HepG2 (cell line): ENCODE measurements around the gene APOC4. TPM values are rescaled to one million over a fixed set of nuclear protein-coding genes. Genes with fewer than 3 reads are reported as not detected.

Source experiments
- ELF1 ChIP-seq: sonication (generic); formaldehyde crosslinking; IDR thresholded peaks from 2 replicates; pipeline ENCODE4 v1.4.0; 2020; ENCODE audit warnings: missing genetic modification reagents
- SAP130 ChIP-seq: IDR thresholded peaks from 2 replicates; pipeline ENCODE4 v1.6.1; 2016; ENCODE audit warnings: low read depth
- SSRP1 ChIP-seq: IDR thresholded peaks from 2 replicates; pipeline ENCODE4 v1.6.1; 2016; ENCODE audit warnings: control low read depth
- polyA plus RNA-seq, 8 experiments: library from polyadenylated mRNA; depleted of rRNA in 3 of 8; stranded (reverse) in 7 of 8; unstranded in 1 of 8; fragments of >200 nt; fragmentation: Illumina TruSeq in 4 of 8; extraction: Trizol in 4 of 8; gene quantifications; 2 replicates each; pipeline versions ENCODE4 v1.2.1 to v1.2.3, GENCODE V29; 2011 to 2016; ENCODE audit warnings: low read depth in 4 of 8, missing spikeins in 1 of 8, mixed read lengths in 1 of 8; ENCODE audit not compliant: insufficient read depth in 1 of 8
- total RNA-seq, 5 experiments: library from RNA; depleted of rRNA; stranded (reverse); fragments of >200 nt; fragmentation: Illumina TruSeq; extraction: Trizol; gene quantifications; 2 replicates each; pipeline ENCODE4 v1.2.3, GENCODE V29; 2016; ENCODE audit warnings: low read depth in 1 of 5
- TF ChIP-seq, protein P1 (sequence below): sonication (generic); formaldehyde crosslinking; IDR thresholded peaks from 2 replicates; pipeline ENCODE4 v1.4.0; 2020; ENCODE audit warnings: mild to moderate bottlenecking, missing genetic modification reagents
- TF ChIP-seq, protein P2 (sequence below): IDR thresholded peaks from 2 replicates; pipeline ENCODE4 v1.6.1; 2012; ENCODE audit warnings: low read length, improper control_type of control experiment
- TF ChIP-seq, protein P3 (sequence below): sonication (generic); formaldehyde crosslinking; IDR thresholded peaks from 2 replicates; pipeline ENCODE4 v1.4.0; 2020; ENCODE audit warnings: missing genetic modification reagents
- TF ChIP-seq, protein P4 (sequence below): sonication (generic); formaldehyde crosslinking; IDR thresholded peaks from 2 replicates; pipeline ENCODE4 v1.5.0; 2020; ENCODE audit warnings: missing genetic modification reagents
- TF ChIP-seq, protein P5 (sequence below): sonication (generic); formaldehyde crosslinking; IDR thresholded peaks from 2 replicates; pipeline ENCODE4 v1.4.0; 2020; ENCODE audit warnings: missing genetic modification reagents

The APOC4 gene
- total and polyA plus RNA-seq, 2 of the 13 experiments (the other 11 are each of a cell fraction or from before 2014, with no cell fraction given), result 0.46 TPM; not detected in 1

DNA sequence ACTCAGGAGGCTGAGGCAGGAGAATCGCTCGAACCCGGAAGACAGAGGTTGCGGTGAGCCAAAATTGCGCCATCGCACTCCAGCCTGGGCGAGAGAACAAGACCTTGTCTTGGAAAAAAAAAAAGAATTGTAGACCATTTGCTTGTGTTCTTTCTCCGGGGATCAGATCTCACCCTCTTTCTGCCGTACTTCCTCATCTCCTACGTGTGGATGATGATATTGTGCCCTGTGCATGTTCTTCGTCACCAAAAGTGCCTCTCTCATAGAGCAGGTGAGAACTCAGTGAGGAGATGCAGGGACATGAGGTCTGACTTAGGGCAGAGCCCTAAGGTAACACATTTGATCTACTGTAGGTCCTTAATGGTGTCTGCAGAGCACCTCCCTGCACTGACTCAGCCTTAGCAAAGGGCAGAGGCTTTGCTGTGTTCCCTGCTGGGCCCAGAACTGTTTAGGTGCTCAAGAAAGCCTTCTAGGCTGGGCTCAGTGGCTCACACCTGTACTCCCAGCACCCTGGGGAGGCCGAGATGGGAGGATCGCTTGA is 5.1 kb downstream of the APOC4 start (continued):
- TF ChIP-seq, protein P1, sequence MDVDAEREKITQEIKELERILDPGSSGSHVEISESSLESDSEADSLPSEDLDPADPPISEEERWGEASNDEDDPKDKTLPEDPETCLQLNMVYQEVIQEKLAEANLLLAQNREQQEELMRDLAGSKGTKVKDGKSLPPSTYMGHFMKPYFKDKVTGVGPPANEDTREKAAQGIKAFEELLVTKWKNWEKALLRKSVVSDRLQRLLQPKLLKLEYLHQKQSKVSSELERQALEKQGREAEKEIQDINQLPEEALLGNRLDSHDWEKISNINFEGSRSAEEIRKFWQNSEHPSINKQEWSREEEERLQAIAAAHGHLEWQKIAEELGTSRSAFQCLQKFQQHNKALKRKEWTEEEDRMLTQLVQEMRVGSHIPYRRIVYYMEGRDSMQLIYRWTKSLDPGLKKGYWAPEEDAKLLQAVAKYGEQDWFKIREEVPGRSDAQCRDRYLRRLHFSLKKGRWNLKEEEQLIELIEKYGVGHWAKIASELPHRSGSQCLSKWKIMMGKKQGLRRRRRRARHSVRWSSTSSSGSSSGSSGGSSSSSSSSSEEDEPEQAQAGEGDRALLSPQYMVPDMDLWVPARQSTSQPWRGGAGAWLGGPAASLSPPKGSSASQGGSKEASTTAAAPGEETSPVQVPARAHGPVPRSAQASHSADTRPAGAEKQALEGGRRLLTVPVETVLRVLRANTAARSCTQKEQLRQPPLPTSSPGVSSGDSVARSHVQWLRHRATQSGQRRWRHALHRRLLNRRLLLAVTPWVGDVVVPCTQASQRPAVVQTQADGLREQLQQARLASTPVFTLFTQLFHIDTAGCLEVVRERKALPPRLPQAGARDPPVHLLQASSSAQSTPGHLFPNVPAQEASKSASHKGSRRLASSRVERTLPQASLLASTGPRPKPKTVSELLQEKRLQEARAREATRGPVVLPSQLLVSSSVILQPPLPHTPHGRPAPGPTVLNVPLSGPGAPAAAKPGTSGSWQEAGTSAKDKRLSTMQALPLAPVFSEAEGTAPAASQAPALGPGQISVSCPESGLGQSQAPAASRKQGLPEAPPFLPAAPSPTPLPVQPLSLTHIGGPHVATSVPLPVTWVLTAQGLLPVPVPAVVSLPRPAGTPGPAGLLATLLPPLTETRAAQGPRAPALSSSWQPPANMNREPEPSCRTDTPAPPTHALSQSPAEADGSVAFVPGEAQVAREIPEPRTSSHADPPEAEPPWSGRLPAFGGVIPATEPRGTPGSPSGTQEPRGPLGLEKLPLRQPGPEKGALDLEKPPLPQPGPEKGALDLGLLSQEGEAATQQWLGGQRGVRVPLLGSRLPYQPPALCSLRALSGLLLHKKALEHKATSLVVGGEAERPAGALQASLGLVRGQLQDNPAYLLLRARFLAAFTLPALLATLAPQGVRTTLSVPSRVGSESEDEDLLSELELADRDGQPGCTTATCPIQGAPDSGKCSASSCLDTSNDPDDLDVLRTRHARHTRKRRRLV (CRISPR knock-in tag), result no peak
- TF ChIP-seq SSRP1 (CRISPR knock-in tag), result 0 out of 2 replicates have a peak, but pooled peaks have one; percentile 46
- TF ChIP-seq ELF1, result peak; percentile 75
- TF ChIP-seq SAP130 (CRISPR knock-in tag), result peak; percentile 35; the same call in 1 of the 2 replicates
- TF ChIP-seq, protein P2, sequence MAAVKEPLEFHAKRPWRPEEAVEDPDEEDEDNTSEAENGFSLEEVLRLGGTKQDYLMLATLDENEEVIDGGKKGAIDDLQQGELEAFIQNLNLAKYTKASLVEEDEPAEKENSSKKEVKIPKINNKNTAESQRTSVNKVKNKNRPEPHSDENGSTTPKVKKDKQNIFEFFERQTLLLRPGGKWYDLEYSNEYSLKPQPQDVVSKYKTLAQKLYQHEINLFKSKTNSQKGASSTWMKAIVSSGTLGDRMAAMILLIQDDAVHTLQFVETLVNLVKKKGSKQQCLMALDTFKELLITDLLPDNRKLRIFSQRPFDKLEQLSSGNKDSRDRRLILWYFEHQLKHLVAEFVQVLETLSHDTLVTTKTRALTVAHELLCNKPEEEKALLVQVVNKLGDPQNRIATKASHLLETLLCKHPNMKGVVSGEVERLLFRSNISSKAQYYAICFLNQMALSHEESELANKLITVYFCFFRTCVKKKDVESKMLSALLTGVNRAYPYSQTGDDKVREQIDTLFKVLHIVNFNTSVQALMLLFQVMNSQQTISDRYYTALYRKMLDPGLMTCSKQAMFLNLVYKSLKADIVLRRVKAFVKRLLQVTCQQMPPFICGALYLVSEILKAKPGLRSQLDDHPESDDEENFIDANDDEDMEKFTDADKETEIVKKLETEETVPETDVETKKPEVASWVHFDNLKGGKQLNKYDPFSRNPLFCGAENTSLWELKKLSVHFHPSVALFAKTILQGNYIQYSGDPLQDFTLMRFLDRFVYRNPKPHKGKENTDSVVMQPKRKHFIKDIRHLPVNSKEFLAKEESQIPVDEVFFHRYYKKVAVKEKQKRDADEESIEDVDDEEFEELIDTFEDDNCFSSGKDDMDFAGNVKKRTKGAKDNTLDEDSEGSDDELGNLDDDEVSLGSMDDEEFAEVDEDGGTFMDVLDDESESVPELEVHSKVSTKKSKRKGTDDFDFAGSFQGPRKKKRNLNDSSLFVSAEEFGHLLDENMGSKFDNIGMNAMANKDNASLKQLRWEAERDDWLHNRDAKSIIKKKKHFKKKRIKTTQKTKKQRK, result no peak
- TF ChIP-seq, protein P3, sequence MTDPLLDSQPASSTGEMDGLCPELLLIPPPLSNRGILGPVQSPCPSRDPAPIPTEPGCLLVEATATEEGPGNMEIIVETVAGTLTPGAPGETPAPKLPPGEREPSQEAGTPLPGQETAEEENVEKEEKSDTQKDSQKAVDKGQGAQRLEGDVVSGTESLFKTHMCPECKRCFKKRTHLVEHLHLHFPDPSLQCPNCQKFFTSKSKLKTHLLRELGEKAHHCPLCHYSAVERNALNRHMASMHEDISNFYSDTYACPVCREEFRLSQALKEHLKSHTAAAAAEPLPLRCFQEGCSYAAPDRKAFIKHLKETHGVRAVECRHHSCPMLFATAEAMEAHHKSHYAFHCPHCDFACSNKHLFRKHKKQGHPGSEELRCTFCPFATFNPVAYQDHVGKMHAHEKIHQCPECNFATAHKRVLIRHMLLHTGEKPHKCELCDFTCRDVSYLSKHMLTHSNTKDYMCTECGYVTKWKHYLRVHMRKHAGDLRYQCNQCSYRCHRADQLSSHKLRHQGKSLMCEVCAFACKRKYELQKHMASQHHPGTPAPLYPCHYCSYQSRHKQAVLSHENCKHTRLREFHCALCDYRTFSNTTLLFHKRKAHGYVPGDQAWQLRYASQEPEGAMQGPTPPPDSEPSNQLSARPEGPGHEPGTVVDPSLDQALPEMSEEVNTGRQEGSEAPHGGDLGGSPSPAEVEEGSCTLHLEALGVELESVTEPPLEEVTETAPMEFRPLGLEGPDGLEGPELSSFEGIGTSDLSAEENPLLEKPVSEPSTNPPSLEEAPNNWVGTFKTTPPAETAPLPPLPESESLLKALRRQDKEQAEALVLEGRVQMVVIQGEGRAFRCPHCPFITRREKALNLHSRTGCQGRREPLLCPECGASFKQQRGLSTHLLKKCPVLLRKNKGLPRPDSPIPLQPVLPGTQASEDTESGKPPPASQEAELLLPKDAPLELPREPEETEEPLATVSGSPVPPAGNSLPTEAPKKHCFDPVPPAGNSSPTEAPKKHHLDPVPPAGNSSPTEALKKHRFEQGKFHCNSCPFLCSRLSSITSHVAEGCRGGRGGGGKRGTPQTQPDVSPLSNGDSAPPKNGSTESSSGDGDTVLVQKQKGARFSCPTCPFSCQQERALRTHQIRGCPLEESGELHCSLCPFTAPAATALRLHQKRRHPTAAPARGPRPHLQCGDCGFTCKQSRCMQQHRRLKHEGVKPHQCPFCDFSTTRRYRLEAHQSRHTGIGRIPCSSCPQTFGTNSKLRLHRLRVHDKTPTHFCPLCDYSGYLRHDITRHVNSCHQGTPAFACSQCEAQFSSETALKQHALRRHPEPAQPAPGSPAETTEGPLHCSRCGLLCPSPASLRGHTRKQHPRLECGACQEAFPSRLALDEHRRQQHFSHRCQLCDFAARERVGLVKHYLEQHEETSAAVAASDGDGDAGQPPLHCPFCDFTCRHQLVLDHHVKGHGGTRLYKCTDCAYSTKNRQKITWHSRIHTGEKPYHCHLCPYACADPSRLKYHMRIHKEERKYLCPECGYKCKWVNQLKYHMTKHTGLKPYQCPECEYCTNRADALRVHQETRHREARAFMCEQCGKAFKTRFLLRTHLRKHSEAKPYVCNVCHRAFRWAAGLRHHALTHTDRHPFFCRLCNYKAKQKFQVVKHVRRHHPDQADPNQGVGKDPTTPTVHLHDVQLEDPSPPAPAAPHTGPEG (CRISPR knock-in tag), result no peak
- TF ChIP-seq, protein P4, sequence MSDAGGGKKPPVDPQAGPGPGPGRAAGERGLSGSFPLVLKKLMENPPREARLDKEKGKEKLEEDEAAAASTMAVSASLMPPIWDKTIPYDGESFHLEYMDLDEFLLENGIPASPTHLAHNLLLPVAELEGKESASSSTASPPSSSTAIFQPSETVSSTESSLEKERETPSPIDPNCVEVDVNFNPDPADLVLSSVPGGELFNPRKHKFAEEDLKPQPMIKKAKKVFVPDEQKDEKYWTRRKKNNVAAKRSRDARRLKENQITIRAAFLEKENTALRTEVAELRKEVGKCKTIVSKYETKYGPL (CRISPR knock-in tag), result no peak
- TF ChIP-seq, protein P5, sequence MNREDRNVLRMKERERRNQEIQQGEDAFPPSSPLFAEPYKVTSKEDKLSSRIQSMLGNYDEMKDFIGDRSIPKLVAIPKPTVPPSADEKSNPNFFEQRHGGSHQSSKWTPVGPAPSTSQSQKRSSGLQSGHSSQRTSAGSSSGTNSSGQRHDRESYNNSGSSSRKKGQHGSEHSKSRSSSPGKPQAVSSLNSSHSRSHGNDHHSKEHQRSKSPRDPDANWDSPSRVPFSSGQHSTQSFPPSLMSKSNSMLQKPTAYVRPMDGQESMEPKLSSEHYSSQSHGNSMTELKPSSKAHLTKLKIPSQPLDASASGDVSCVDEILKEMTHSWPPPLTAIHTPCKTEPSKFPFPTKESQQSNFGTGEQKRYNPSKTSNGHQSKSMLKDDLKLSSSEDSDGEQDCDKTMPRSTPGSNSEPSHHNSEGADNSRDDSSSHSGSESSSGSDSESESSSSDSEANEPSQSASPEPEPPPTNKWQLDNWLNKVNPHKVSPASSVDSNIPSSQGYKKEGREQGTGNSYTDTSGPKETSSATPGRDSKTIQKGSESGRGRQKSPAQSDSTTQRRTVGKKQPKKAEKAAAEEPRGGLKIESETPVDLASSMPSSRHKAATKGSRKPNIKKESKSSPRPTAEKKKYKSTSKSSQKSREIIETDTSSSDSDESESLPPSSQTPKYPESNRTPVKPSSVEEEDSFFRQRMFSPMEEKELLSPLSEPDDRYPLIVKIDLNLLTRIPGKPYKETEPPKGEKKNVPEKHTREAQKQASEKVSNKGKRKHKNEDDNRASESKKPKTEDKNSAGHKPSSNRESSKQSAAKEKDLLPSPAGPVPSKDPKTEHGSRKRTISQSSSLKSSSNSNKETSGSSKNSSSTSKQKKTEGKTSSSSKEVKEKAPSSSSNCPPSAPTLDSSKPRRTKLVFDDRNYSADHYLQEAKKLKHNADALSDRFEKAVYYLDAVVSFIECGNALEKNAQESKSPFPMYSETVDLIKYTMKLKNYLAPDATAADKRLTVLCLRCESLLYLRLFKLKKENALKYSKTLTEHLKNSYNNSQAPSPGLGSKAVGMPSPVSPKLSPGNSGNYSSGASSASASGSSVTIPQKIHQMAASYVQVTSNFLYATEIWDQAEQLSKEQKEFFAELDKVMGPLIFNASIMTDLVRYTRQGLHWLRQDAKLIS (CRISPR knock-in tag), result peak; percentile 69; the same call in 1 of the 2 replicates
